Measurements from ENCODE around the gene CYP4F22.
A peak's percentile ranks its signal among the peaks of the same experiment; 100 is the strongest.

The CYP4F22 gene

DNA sequence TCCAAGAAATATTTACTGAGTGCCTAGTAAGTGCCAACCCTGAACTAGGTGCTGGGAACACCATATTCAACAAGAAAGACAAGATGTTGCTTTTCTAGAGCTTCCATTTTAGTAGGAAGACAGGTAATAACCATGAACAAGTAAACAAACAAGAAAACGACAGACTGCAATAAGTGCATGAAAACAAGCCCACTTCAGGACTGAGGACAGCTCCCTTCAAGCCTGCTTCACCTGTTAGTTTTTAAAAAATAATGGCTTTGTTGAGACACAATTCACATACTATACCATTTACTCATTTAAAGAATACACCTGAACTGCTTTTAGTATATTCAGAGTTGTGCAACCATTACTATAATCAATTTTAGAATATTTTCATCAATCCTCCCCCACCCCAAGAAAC, 30.4 kb downstream of the CYP4F22 start:
- DNase-seq: no peak

DNA sequence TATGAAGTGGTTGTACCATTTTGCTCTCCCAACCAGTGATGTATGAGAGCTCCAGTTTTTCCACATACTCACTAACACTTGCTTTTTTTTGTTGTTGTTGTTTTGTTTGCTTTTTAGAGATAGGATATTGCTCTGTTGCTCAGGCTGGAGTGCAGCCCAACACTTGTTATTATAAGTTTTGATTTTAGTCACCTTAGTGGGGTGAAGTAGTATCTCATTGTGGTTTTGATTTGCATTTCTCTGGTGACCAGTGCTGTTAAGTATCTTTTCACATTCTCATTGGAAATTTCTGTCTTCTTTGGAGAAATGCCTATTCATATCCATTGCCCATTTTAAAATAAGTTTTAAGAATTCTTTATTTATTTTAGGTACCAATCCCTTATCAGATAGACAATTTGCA, 31.3 kb downstream of the CYP4F22 start:
- DNase-seq: no peak

DNA sequence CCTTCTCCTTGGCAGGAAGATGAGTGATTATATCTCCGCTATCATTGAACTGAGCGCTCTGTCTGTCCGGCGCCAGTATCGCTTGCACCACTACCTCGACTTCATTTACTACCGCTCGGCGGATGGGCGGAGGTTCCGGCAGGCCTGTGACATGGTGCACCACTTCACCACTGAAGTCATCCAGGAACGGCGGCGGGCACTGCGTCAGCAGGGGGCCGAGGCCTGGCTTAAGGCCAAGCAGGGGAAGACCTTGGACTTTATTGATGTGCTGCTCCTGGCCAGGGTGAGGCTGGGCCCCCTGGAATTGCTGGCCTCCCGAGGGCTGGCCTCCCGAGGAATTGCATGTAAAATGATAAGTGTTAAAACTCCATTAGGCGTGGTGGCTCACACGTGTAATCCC, 32.1 kb downstream of the CYP4F22 start:
- DNase-seq: no peak

DNA sequence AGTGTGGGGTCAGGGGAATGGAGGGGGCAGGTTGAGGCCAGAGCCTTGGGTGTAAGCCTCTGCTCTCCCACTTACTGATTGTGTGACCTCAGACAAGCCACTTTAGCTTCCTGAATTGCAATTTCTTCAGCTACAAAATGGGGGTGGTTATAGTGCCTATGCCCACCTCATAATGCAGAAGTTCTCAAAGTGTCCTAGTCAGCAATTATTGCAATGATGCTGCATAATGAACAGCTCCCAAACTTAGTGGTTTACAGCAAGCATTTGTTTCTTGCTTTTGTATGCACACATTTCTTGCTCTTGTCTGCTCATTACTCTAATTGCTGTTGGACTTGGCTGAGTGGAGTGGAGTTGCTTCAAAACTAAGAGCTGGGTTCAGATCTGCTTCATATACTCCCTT, 36.0 kb downstream of the CYP4F22 start:
- no peak for DNase-seq

DNA sequence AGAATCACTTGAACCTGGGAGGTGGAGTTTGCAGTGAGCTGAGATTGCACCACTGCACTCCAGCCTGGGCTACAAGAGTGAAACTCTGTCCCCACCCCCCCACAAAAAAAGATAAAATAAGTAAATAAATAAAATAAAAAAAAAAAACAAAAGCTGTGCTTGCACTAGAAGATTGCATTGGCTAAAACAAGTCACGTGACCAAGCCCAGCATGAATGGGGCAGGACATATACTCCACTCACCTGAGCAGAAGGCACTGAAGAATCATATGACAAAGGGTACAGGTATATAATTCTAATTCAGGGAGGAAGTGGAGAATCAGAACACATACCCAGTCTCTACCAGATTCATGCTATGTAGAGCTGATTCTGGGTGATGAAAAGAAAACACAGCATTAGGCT, 36.6 kb downstream of the CYP4F22 start:
- DNase-seq: no peak

DNA sequence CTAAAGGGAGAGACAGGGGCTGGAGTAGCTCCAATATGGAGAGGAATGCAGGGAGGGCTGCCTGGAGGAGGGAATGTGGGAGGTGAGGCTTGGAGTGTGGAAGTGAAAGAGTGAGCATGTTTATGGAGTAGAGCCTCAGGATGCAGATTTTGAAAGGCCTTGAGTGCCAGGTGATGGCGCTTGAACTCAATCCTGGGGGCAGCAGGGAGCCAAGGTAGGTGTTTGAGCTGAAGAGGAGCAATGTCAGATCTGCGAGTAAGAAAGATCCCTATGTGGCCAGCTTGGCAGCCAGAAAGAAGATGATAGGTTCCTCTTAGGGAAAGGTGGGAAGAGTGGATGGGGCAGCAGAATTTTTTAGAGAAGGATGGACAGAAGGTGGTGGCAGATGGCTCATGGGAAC, 40.3 kb downstream of the CYP4F22 start:
- no peak for DNase-seq

DNA sequence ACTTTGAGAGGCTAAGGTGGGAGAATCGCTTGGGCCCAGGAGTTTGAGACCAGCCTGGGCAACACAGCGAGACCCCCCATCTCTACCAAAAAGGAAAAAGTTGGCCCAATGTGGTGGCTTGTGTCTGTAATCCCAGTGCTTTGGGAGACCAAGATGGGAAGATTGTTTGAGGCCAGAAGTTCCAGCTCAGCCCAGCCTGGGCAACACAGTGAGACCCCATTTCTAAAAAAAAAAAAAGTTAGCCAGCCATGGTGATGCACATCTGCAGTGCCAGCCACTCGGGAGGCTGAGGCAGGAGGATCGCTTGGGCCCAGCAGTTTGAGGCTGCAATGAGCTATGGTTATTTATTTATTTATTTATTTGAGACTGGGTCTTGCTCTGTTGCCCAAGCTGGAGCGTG, 41.3 kb downstream of the CYP4F22 start:
- no peak for DNase-seq

DNA sequence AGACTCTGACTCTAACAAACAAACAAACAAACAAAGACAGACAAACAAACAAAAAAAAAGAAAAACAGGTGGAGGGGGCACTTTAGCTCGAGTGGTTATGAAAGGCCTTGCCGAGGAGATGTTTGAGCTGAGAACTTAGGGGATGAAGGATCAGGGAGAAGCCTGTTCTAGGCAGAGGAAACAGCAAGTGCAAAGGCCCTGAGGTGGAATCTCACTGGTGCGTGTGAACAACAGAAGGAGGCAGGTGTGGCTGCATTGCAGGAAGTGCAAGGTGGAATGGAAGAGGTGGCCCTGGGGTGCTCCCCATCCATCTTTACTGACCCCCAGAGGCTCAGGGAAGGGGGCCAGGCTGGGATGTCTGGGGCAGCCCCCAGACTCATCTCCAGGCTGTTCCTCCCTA, 41.9 kb downstream of the CYP4F22 start:
- no peak for DNase-seq

DNA sequence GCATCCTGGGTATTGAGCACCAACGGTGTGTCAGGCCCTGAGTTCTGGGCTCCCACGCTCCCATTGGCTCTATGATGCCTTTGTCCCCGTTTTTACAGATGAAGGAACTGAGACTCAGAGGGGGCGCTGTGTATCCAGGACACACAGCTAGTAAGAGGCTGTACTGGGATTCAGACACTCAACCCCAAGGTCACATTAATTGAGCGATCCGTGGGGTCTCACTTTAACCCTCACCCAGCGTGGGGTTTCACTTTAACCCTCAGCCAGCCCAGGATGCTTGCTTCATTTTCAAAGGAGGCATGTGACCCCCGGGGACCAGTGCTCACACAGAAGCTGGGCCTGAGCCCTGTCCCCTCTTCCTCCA, 42.6 kb downstream of the CYP4F22 start:
- DNase-seq: no peak

DNA sequence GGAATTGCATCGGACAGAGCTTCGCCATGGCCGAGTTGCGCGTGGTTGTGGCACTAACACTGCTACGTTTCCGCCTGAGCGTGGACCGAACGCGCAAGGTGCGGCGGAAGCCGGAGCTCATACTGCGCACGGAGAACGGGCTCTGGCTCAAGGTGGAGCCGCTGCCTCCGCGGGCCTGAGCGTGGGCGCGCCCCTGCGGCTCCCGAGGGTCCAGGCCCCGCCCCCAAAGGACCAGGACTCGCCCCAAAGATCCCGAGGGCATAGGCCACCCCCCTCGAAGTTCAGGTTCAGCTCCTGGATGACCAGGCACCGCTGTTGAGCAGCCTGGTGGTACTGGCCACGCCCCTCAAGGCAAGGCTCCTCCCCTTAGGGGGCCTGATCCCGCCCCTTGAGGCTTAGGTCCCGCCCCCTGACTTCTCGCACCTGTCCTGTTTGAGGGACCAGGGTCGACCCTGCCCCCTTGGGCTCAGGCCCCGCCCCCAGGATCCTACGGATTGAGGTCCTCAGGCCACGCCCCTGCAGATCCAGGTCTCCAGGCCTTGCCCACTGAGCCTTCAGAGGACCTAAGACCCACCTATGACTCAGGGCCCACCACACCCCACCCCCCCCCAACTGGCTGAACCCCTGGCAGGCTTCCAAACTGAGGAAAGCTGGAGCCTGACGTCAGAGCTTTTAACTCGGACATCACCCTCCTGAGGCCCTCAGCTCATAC, 43.1 kb downstream of the CYP4F22 start:
- DNase-seq: peak; percentile 64

DNA sequence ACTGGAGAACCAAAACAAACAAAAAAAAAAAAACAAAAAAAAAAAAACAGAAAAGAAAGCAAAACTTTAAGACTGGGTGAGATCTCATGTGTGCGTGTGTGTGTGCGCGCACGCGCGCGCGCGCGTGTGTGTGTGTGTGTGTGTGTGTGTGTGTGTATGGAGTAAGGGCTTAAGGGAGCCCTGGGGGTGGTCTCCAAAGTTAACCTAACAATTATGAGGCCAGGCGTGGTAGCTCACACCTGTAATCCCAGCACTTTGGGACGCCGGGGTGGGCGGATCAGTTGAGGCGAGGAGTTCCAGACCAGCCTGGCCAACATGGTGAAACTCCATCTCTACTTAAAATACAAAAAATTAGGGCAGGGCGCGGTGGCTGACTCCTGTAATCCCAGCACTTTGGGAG, 46.7 kb downstream of the CYP4F22 start:
- no peak for DNase-seq

DNA sequence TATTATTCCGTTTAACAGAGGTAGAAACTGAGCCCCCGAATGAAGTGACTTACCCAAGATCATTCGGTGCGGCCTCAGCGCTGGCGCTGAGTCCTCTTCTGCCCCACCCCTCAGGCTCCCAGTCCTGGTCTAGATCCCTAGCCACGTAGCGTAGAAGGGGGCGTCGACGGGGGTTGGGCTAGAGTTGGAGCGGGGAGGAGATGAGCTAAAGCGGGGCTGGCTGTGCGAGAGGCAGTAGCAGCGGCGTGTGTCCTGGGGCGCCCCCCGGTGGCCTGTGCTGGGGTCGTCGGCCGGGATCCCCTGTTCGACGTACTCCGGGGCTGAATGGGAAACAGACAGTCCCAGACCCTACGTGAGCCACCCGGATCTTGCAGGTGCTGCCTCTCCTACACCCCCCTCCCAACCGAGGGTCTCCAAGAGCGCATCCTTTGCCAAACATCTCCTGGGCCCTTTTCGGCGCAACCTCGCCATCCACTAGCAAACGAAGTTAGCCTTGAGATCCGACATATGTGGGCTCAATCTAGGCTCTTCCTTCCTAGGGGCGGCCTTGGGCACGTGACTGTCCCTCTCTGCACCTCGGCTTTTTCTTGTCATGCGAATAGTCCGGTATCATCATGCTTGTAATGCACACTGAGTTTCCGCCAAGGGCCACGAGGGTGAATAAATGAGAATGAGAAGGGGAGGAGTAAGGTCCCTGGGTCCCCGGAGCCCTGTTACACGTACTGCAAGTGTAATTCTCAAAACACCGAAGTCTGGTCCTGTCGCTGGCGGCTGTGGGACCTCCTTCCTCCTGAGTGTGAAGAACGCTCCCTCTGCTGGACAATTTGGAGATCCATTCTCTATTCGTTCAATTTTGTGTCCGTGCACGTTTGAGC, 47.7 kb downstream of the CYP4F22 start:
- peak; percentile 98 for DNase-seq

DNA sequence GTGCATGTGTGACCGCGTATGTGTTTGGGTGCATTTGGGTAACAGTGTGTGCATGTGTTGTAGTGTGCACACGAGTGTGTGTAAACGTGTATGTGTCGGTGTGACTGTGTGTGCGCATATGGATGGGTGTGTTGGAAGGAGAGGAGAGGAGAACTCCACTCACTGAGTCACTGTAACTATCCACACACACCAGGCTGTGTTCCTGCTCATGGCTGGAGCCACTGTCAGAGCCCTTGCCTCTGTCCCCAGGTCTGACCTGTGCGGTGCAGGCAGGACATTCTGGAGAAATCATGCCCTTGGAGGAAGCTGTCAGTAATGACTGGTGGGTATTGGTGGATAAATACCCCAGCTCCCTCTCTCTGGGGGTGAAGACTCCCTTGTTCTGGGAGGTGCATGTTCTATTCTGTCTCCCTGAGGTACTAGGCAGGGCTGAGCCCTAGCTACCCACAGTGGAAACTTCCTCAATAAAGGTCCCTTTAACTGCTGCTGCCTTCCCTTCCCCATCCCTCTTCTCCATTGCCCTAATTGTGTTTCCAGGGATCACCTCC, 48.4 kb downstream of the CYP4F22 start:
- DNase-seq: no peak

DNA sequence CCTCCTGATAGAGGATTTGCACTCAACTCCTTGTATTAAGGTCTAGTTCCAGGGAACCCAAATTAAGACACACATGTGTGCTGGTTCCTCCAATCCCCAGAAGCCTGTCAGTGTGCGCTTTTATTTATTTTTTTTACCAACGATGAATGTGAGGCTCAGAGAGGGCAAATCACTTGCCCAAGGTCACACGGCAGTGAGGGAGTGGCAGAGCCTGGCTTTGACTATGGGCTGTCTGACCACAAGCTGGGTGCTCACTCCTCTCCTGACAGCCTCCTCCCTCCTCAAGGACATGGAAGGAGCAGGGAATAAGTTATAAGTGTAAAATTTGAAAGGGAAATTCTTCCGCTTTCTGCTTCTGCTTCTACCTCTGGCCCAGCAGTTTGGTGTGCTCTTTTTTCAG, 48.9 kb downstream of the CYP4F22 start:
- DNase-seq: no peak

DNA sequence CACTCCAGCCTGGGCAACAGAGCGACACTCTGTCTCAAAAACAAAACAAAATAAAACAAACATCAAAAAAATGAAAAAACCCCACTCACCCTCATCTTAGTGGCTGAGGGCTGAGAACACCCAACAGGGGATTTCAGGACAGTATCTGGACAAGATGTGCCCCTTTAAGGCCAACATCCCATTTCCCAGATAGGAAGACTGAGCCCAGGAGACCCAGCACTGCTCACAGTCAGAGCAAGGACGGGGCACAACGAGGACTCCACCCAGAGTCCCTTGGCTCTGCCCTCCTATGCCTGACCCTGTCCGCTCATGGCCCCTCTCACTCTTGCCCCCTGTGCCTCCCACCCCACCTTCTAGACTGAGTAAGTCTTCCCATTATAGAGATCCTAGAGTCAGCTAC, 53.8 kb downstream of the CYP4F22 start:
- no peak for DNase-seq

DNA sequence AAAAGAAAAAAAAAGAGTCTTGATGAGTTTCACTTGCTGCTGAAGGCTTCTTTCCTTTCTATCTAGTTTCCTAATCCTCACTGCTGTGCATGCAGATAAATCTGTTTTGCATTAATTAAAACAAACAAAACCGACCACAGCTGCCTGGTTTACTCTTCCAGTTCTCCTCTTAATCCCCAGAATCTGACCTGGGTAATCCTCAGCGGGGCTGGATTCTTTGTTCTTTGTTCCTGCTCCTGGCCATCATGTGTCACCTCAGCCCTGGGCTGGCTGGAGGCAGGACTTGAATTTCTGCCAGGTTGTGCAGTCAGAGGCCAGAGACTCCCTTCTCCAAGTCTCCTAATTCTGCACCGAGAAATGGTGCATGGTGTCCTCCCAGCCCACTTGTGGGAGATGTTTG, 54.5 kb downstream of the CYP4F22 start:
- no peak for DNase-seq

DNA sequence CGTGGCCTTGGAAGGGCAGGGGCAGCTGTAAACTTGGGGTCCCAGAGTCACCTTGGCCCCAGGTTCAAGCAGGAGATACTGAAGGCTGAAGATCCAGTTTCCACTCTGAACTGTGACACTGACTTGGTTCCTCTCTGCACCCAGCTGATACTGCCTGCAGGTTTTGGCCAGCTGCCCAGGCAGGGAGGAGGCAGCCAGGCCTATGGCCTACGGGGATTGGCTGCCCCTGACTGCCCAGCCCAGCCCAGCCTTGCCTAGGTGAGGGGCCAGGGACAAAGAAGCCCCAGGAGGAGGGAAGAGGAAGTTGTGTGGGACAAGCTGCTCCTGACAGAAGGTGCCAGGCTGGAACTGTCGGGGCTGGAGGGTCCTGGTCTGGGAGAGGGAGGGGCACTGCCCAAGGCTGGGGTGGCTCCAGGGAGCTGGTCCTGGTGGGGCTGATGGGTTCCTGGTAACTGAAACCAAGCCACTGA, 55.0 kb downstream of the CYP4F22 start:
- no peak for DNase-seq

DNA sequence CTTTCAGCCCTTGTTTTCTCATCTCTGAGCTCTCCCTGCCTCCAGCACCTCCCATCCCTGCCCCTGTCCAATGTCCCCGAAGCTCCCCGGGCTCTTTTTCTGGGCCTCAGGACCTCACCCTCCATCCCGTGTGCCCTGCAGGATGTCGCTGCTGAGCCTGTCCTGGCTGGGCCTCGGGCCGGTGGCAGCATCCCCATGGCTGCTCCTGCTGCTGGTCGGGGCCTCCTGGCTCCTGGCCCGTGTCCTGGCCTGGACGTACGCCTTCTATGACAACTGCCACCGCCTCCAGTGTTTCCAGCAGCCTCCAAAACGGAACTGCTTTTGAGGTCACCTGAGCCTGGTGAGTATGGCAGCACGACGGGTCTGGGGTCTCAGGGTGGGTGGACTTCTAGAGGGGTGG, 55.6 kb downstream of the CYP4F22 start:
- DNase-seq: no peak

DNA sequence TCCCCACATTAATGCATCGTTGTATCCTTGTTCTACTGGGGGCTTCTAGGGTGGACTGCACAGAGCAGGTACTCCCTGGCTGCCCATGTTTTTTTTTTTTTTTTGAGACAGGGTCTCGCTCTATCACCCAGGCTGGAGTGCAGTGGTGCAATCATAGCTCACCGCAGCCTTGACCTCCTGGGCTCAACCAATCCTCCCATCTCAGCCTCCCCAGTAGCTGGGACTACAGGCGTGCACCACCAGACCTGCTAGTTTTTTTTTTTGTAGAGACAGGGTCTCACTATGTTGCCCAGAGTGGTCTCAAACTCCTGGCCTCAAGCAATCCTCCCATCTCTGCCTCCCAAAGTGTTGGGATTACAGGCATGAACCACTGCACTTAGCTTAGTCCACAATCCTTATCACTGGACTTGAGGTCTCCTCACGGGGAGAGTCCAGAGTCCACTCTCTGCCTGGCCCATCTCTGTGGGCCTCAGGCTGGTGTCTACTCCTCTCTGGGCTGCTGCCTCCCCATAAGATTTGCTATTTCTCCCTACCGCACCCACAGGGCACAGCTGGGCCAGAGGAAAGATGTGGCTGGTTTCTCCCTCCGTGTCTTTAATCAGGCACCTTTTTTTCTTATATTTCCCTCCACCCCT, 56.3 kb downstream of the CYP4F22 start:
- no peak for DNase-seq

DNA sequence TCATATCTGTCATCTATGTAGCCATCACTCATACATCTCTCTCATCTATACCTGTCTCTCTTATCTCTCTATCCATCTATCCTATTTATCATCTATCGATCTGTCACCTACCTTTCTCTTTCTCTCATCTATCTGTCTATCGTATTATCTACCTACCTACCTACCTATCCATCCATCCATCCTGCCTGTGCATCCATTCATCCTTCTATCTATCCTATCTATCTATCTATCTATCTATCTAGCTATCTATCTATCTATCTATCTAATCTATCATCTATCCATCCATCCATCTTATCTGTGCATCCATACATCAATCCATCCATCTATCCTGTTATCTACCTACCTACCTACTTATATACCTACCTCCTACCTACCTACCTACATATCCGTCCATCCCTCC, 62.1 kb downstream of the CYP4F22 start:
- no peak for DNase-seq

DNA sequence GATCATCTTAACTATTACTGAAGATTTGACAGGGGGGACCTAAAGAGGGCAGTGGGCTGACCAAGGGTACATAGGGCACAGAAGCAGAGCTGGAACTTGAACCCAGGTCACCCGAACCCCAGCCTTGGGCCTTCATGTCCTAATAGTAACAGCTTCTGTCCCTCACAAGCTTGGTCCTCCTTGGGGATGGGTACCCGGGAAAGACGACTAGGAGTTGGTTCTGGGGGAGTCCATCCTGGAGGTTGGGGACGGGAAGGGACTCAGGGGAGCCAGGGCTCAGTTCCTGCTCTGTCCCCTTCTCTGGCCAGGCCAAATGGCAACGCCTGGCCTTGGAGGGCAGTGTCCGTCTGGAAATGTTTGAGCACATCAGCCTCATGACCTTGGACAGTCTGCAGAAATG, 67.1 kb downstream of the CYP4F22 start:
- no peak for DNase-seq

DNA sequence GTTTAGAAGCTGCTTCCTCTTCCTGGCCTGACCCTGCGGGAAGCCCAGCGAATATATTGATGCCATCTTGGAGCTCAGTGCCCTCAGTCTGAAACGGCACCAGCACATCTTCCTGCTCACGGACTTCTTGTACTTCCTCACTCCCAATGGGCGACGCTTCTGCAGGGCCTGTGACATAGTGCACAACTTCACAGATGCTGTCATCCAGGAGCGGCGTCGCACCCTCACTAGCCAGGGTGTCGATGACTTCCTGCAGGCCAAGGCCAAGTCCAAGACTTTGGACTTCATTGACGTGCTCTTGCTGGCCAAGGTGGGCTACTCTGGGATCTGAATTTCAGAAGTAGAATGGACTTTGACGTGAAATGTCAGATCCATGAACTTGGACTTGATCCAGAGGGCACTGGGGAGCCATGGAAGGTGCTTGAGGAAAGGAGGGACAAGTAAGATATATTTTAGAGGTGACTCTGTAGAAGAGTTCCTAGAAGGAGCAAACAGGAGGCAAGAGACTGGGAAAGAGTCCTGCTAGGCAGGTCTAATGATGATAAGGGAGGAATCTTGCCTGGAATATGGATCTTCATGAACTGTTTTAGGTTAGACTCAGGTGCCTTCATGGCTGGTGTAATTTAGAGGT, 68.3 kb downstream of the CYP4F22 start:
- DNase-seq: no peak

DNA sequence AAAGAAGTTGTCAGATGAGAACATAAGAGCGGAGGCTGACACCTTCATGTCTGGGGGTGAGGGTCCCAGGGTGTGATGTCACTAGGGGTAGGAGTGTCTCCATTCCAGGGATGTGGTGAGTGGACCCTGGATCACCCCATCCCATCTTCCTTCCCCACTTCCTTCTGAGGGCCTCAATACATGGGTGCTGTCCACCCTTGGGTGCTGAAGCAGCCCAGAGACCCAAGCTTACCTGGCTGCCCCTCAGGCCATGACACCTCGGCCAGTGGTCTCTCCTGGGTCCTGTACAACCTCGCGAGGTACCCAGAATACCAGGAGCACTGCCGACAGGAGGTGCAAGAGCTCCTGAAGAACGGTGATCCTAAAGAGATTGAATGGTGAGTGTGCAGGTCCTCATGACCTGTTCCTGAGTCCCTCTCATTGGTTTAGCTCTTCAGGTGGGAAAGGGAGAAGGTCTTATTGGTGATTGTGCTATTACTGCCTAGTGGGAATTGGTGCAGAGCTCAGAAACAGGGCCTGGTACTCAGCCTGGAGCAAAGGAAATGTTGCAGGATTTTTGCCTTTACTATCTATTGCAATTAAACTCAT, 69.0 kb downstream of the CYP4F22 start:
- DNase-seq: no peak

All from activated T-cell treated with anti-CD3 and anti-CD28 coated beads for 4 hours (primary cell).